Measurements from ENCODE around the gene CUX1. TPM values are rescaled to one million over a fixed set of nuclear protein-coding genes. Genes with fewer than 3 reads are reported as not detected.

The CUX1 gene
- total and polyA plus RNA-seq, 2 of the 13 experiments (the other 11 are each of a cell fraction or from before 2014, with no cell fraction given), result 13.7 to 14.9 TPM

GRCh38 chr7:102079140-102080018, 262.0 kb downstream of the CUX1 start:
- no peaks in the 10 kb centered on the region for H4K20me1 ChIP-seq (ENCODE audit: insufficient read depth, low read length)
- ChIA-PET CTCF (ENCODE audit: low intra/inter-chr PET ratio, low total read pairs) (no interaction called here), POLR2A (no interaction called here)
- TF ChIP-seq ZNF614 (CRISPR knock-in tag; IDR thresholded peaks at IDR 0.05; ENCODE audit: borderline replicate concordance) (no peak), FOXA1 (IDR thresholded peaks at IDR 0.05) (no peak), FOXA1 (CRISPR knock-in tag; IDR thresholded peaks at IDR 0.05) (peak; percentile 30; the same call in 1 of the 2 replicates), DR1 (CRISPR knock-in tag; IDR thresholded peaks at IDR 0.05) (no peak), FOXA3 (CRISPR knock-in tag; IDR thresholded peaks at IDR 0.05) (0 out of 2 replicates have a peak, but pooled peaks have one; percentile 30), ZBTB10 (CRISPR knock-in tag; IDR thresholded peaks at IDR 0.05; ENCODE audit: borderline replicate concordance) (no peak), NKX3-1 (CRISPR knock-in tag; IDR thresholded peaks at IDR 0.05) (no peak), PRDM15 (CRISPR knock-in tag; IDR thresholded peaks at IDR 0.05) (peak; percentile 98), PREB (CRISPR knock-in tag; IDR thresholded peaks at IDR 0.05) (no peak), ZBTB21 (CRISPR knock-in tag; IDR thresholded peaks at IDR 0.05) (no peak)
- TF ChIP-seq, protein P1, sequence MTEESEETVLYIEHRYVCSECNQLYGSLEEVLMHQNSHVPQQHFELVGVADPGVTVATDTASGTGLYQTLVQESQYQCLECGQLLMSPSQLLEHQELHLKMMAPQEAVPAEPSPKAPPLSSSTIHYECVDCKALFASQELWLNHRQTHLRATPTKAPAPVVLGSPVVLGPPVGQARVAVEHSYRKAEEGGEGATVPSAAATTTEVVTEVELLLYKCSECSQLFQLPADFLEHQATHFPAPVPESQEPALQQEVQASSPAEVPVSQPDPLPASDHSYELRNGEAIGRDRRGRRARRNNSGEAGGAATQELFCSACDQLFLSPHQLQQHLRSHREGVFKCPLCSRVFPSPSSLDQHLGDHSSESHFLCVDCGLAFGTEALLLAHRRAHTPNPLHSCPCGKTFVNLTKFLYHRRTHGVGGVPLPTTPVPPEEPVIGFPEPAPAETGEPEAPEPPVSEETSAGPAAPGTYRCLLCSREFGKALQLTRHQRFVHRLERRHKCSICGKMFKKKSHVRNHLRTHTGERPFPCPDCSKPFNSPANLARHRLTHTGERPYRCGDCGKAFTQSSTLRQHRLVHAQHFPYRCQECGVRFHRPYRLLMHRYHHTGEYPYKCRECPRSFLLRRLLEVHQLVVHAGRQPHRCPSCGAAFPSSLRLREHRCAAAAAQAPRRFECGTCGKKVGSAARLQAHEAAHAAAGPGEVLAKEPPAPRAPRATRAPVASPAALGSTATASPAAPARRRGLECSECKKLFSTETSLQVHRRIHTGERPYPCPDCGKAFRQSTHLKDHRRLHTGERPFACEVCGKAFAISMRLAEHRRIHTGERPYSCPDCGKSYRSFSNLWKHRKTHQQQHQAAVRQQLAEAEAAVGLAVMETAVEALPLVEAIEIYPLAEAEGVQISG (CRISPR knock-in tag; IDR thresholded peaks at IDR 0.05), result 0 out of 2 replicates have a peak, but pooled peaks have one; percentile 14
- no peak overlapping the region for H3K27ac ChIP-seq (ENCODE audit: extremely low read length, insufficient read depth, low read length)
- no peak overlapping the region for H3K4me2 ChIP-seq (ENCODE audit: low read depth, low read length)
- 86% methylated on average over 23 of the region's 24 CpGs for WGBS (ENCODE audit: low lambda C conversion rate)
- ATAC-seq (peak; percentile 54), FAIRE-seq (no peak), DNase-seq (ENCODE audit: low spot score) (peak; percentile 10)
- H3K79me2 ChIP-seq (ENCODE audit: insufficient read depth, low read length), result no peaks in the 10 kb centered on the region
- no TSS peak for BruUV-seq (replicated peaks)
- no peaks in the 10 kb centered on the region for H3K27me3 ChIP-seq (ENCODE audit: control insufficient read depth in 1 of 2, insufficient read depth in 2 of 2, low read length in 2 of 2)
- in situ Hi-C loops (cut with HindIII; ENCODE audit: extremely low pct_ligation_motif_present, low pct_unique_long_range_greater_than_20kb) (no loop called here), intact Hi-C loops (cut with micrococcal nuclease; ENCODE audit: unreplicated experiment) (no loop called here)
- H3K4me1 ChIP-seq (ENCODE audit: insufficient read depth, low read length), result peaks cover 14% of the 10 kb centered on the region
- H2AFZ ChIP-seq (ENCODE audit: low read length), result no peak overlapping the region
- no peaks in the 10 kb centered on the region for H3K9me3 ChIP-seq (ENCODE audit: low read length)
- no peak overlapping the region for H3K4me3 ChIP-seq (replicated peaks in 1 of 3; ENCODE audit: insufficient read depth in 1 of 3, low read depth in 2 of 3, low read length in 3 of 3)
- H3K36me3 ChIP-seq (replicated peaks in 1 of 2; ENCODE audit: control insufficient read depth in 1 of 2, insufficient read depth in 2 of 2, low read length in 2 of 2), result peaks cover 4 to 13% of the 10 kb centered on the region in 2 experiments; a peak in 4 of 5 replicates
- no peak overlapping the region for H3K9ac ChIP-seq (ENCODE audit: insufficient read depth, low read depth, low read length)
